ENCODE results near the gene PLPPR2.

The PLPPR2 gene

DNA sequence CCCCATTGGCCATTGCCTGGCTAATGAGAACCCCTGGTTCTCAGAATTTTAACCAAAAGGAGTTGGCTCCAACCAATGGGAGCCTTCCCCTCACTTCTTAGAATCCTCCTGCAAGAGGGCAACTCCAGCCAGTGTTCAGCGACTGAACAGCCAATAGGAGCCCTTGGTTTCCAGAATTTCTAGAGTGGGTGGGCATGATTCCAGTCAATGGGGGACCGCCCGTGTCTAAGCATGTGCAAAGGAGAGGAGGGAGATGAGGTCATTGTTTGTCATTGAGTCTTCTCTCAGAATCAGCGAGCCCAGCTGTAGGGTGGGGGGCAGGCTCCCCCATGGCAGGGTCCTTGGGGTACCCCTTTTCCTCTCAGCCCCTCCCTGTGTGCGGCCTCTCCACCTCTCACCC lies 9.7 kb downstream of the PLPPR2 start:
- no peak for TF ChIP-seq CTCF (IDR thresholded peaks at IDR 0.05; ENCODE audit: low read depth, low read length, missing control alignments)
- DNase-seq (ENCODE audit: extremely low read depth, low read depth) = no peak
- H3K4me3 ChIP-seq (replicated peaks; ENCODE audit: low read depth, low read length) = no peak overlapping the region

GRCh38 chr19:11365557-11366117 lies 10.4 kb downstream of the PLPPR2 start:
- no peak for TF ChIP-seq CTCF (IDR thresholded peaks at IDR 0.05; ENCODE audit: low read depth, low read length, missing control alignments)
- no peak for DNase-seq (ENCODE audit: extremely low read depth, low read depth)

GRCh38 chr19:11367528-11367927 lies 12.3 kb downstream of the PLPPR2 start:
- no peak for DNase-seq (ENCODE audit: extremely low read depth, low read depth)
- no peak overlapping the region for H3K4me3 ChIP-seq (replicated peaks; ENCODE audit: low read depth, low read length)
- TF ChIP-seq CTCF (IDR thresholded peaks at IDR 0.05; ENCODE audit: low read depth, low read length, missing control alignments) = no peak

More at GRCh38 chr19:11365557-11366117, 10.4 kb downstream of the PLPPR2 start:
- no peak overlapping the region for H3K4me3 ChIP-seq (replicated peaks; ENCODE audit: low read depth, low read length)

- DNase-seq (ENCODE audit: extremely low read depth, low read depth) = no peak
- no peak overlapping the region for H3K4me3 ChIP-seq (replicated peaks; ENCODE audit: low read depth, low read length)
- no peak for TF ChIP-seq CTCF (IDR thresholded peaks at IDR 0.05; ENCODE audit: low read depth, low read length, missing control alignments)
Measured at GRCh38 chr19:11370744-11371143, 15.5 kb downstream of the PLPPR2 start.

- no peak for DNase-seq (ENCODE audit: extremely low read depth, low read depth)
- no peak for TF ChIP-seq CTCF (IDR thresholded peaks at IDR 0.05; ENCODE audit: low read depth, low read length, missing control alignments)
- H3K4me3 ChIP-seq (replicated peaks; ENCODE audit: low read depth, low read length) = no peak overlapping the region
Measured at GRCh38 chr19:11373166-11373884, 18.1 kb downstream of the PLPPR2 start.

DNA sequence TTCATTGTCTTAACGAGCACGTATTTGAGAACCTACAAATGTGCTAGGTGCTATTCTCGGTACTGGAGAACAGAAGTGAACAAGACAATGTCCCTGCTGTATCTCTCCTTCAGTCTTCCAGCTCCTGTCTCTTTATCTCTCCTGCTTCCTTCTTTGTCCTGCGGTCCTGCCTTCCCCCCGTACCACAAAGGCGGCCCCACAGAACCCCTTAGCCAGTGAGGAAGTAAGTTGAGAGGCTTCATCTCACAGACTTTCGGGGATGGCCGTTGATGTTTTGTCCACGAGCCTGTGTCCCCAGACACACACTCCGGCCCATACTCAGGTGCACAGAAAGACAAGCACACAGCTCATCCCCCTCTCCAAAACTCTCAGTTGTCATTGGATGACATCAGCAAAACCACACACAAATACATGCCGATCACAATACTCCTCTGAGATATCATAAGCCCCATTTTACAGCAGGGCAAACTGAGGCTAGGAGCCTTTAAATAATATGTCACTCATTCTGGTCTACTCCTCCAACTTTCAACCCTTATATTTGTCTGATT lies 18.7 kb downstream of the PLPPR2 start:
- no peak for TF ChIP-seq CTCF (IDR thresholded peaks at IDR 0.05; ENCODE audit: low read depth, low read length, missing control alignments)
- DNase-seq (ENCODE audit: extremely low read depth, low read depth) = no peak
- H3K4me3 ChIP-seq (replicated peaks; ENCODE audit: low read depth, low read length) = peak overlapping the region; percentile 61
